ENCODE results near the gene ARL16.

The ARL16 gene

DNA sequence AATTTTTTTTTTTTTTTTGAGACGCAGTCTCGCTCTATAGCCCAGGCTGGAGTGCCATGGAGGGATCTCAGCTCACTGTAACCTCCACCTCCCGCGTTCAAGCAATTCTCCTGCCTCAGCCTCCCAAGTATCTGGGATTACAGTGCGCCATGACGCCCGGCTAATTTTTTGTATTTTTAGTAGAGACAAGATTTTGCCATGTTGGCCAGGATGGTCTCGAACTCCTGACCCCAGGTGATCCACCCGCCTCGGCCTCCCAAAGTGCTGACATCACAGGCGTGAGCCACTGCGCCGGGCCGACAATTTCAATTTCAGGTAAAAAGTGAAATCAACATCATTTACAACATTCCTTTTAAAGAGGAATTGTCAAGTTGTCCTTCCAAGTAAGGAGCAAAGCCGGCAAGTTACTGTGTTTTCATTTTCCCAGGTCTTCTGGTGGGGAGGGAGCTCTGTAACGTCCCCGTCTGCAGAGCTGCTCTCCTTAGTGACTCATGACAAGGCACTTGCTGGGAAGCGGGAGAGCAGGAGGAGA, 47.6 kb downstream of the ARL16 start:
- H3K27ac ChIP-seq (replicated peaks): peak overlapping the region; percentile 74
- peak overlapping the region; percentile 95 for H3K4me3 ChIP-seq (replicated peaks; ENCODE audit: insufficient read depth, low read length)
- DNase-seq (ENCODE audit: low read depth in 1 of 2, low spot score in 1 of 2): no peak
- no peaks in the 10 kb centered on the region for H3K27me3 ChIP-seq (ENCODE audit: insufficient read depth, poor library complexity, severe bottlenecking)
- TF ChIP-seq, protein P1, sequence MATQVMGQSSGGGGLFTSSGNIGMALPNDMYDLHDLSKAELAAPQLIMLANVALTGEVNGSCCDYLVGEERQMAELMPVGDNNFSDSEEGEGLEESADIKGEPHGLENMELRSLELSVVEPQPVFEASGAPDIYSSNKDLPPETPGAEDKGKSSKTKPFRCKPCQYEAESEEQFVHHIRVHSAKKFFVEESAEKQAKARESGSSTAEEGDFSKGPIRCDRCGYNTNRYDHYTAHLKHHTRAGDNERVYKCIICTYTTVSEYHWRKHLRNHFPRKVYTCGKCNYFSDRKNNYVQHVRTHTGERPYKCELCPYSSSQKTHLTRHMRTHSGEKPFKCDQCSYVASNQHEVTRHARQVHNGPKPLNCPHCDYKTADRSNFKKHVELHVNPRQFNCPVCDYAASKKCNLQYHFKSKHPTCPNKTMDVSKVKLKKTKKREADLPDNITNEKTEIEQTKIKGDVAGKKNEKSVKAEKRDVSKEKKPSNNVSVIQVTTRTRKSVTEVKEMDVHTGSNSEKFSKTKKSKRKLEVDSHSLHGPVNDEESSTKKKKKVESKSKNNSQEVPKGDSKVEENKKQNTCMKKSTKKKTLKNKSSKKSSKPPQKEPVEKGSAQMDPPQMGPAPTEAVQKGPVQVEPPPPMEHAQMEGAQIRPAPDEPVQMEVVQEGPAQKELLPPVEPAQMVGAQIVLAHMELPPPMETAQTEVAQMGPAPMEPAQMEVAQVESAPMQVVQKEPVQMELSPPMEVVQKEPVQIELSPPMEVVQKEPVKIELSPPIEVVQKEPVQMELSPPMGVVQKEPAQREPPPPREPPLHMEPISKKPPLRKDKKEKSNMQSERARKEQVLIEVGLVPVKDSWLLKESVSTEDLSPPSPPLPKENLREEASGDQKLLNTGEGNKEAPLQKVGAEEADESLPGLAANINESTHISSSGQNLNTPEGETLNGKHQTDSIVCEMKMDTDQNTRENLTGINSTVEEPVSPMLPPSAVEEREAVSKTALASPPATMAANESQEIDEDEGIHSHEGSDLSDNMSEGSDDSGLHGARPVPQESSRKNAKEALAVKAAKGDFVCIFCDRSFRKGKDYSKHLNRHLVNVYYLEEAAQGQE (IDR thresholded peaks at IDR 0.05; ENCODE audit: insufficient replicate concordance, low read depth): no peak
- no peak for TF ChIP-seq SPI1 (IDR thresholded peaks at IDR 0.05; ENCODE audit: borderline replicate concordance, low read depth)
- TF ChIP-seq GABPA (IDR thresholded peaks at IDR 0.05; ENCODE audit: low read depth): no peak
- TF ChIP-seq POLR2AphosphoS5 (IDR thresholded peaks at IDR 0.05; ENCODE audit: low read depth): no peak
- no peak for TF ChIP-seq CTCF (IDR thresholded peaks at IDR 0.05; ENCODE audit: insufficient read depth, low read length)

- H3K27ac ChIP-seq (replicated peaks): no peak overlapping the region
- DNase-seq (ENCODE audit: low read depth in 1 of 2, low spot score in 1 of 2): no peak
- peak overlapping the region; percentile 95 for H3K4me3 ChIP-seq (replicated peaks; ENCODE audit: insufficient read depth, low read length)
- no peaks in the 10 kb centered on the region for H3K27me3 ChIP-seq (ENCODE audit: insufficient read depth, poor library complexity, severe bottlenecking)
- TF ChIP-seq CTCF (IDR thresholded peaks at IDR 0.05; ENCODE audit: insufficient read depth, low read length) (no peak), POLR2AphosphoS5 (IDR thresholded peaks at IDR 0.05; ENCODE audit: low read depth) (no peak), GABPA (IDR thresholded peaks at IDR 0.05; ENCODE audit: low read depth) (no peak), SPI1 (IDR thresholded peaks at IDR 0.05; ENCODE audit: borderline replicate concordance, low read depth) (no peak)
- TF ChIP-seq, protein P1 (IDR thresholded peaks at IDR 0.05; ENCODE audit: insufficient replicate concordance, low read depth): no peak
Observed at GRCh38 chr17:81635431-81635830, 48.2 kb downstream of the ARL16 start.

- Histone ChIP-seq H3K27me3 (ENCODE audit: insufficient read depth, poor library complexity, severe bottlenecking) (no peaks in the 10 kb centered on the region), H3K27ac (replicated peaks) (no peak overlapping the region), H3K4me3 (replicated peaks; ENCODE audit: insufficient read depth, low read length) (no peak overlapping the region)
- DNase-seq (ENCODE audit: low read depth in 1 of 2, low spot score in 1 of 2): no peak
- no peak for TF ChIP-seq SPI1 (IDR thresholded peaks at IDR 0.05; ENCODE audit: borderline replicate concordance, low read depth)
- TF ChIP-seq, protein P1 (IDR thresholded peaks at IDR 0.05; ENCODE audit: insufficient replicate concordance, low read depth): no peak
- no peak for TF ChIP-seq POLR2AphosphoS5 (IDR thresholded peaks at IDR 0.05; ENCODE audit: low read depth)
Observed at GRCh38 chr17:81631482-81631881, 52.1 kb downstream of the ARL16 start.

Small RNAs within 50 kb of the gene (microRNA-seq; reads per million reads assigned to microRNA genes)
- 1.2 reads per million for gene MIR6786

Data from HL-60 (cell line).